ENCODE measurements around the gene CPA5.

Gene CPA5

DNA sequence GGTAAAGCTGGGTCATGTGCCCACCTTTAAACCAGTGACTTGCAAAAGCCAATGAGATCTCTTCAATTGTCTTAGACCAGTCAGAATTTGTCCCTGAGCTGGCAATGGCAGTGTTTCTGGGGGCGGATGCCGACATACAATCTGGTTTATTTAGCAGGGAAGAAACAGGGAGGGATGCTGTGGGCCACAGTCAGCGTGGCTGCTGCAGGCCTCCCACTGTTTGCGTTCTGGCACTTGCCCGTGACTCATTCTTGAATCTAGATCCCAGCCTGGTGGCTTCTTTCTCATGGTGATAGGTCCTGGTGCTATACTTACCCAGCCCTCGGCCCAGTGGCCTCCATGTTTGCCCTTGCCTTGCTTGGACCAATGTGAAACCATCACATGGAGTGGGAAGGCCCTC is 32.6 kb downstream of the CPA5 start:
- Mint-ChIP-seq H3K9me3 (peaks cover 13 to 26% of the 10 kb centered on the region in 2 donors), H3K27me3 (no peaks in the 10 kb centered on the region), H3K27ac (no peak overlapping the region), H3K4me1 (peaks cover 6% of the 10 kb centered on the region), H3K4me3 (no peak overlapping the region)
- ATAC-seq = no peak
- no peak for DNase-seq

- H3K27me3 Mint-ChIP-seq = no peaks in the 10 kb centered on the region
- H3K4me3 Mint-ChIP-seq = no peak overlapping the region
- ATAC-seq = no peak
- H3K4me1 Mint-ChIP-seq = peaks cover 6% of the 10 kb centered on the region
- peaks cover 13 to 26% of the 10 kb centered on the region in 2 donors for H3K9me3 Mint-ChIP-seq
- DNase-seq = no peak
- no peak overlapping the region for H3K27ac Mint-ChIP-seq
These were observed 34.4 kb downstream of the CPA5 start for GRCh38 chr7:130379019-130379418.

- ATAC-seq = no peak
- Mint-ChIP-seq H3K27me3 (no peaks in the 10 kb centered on the region), H3K4me3 (no peak overlapping the region), H3K4me1 (peaks cover under 1% of the 10 kb centered on the region), H3K9me3 (peaks cover 13 to 26% of the 10 kb centered on the region in 2 donors), H3K27ac (no peak overlapping the region)
- DNase-seq = no peak
These were observed 34.9 kb downstream of the CPA5 start for GRCh38 chr7:130379532-130379920.

- Mint-ChIP-seq H3K9me3 (peaks cover 13 to 26% of the 10 kb centered on the region in 2 donors), H3K4me1 (no peaks in the 10 kb centered on the region), H3K27ac (peak within 1 kb of the TSS in 1 of 2 donors; percentile 74), H3K4me3 (no peak within 1 kb of the TSS), H3K27me3 (no peaks in the 10 kb centered on the region)
- ATAC-seq (peak; percentile 33), DNase-seq (no peak)
These were observed 35.6 kb downstream of the CPA5 start, which contains the start of gene CPA1 for GRCh38 chr7:130379921-130380860. CPA1 (plus strand) TSS chr7:130380494; CDS start chr7:130380521, 27 bp downstream.

DNA sequence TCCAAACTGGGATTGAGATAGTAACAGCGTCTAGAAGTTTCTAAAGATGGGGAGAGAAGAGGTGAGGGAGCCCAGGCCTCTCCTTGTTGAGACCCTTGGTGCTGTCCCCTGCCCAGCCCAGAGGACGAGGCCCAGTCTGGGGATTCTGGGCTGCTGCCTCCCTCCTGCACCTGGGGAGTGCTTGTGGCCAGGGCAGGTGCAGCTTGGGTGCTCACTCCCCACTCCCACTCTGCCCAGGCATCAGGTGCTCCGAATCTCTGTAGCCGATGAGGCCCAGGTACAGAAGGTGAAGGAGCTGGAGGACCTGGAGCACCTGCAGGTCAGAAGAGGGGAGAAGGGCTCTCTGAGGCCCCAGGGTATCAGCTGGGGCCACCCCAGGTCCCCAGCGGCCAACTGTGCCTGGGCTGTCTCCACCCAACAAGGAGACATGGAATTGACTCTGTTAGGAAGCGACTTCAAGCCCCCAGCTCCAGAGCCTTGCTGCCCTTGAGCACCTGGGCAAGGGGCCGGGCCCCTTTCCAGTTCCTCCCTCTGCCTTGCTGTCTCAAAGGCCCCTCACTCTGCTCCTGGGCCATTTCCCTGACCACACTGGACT is 36.3 kb downstream of the CPA5 start:
- ATAC-seq = no peak
- H3K9me3 Mint-ChIP-seq = peaks cover 8 to 22% of the 10 kb centered on the region in 2 donors
- DNase-seq = no peak
- no peaks in the 10 kb centered on the region for H3K27me3 Mint-ChIP-seq
- no peak overlapping the region for H3K4me3 Mint-ChIP-seq
- H3K4me1 Mint-ChIP-seq = no peaks in the 10 kb centered on the region
- H3K27ac Mint-ChIP-seq = peak overlapping the region in 1 of 2 donors; percentile 74

DNA sequence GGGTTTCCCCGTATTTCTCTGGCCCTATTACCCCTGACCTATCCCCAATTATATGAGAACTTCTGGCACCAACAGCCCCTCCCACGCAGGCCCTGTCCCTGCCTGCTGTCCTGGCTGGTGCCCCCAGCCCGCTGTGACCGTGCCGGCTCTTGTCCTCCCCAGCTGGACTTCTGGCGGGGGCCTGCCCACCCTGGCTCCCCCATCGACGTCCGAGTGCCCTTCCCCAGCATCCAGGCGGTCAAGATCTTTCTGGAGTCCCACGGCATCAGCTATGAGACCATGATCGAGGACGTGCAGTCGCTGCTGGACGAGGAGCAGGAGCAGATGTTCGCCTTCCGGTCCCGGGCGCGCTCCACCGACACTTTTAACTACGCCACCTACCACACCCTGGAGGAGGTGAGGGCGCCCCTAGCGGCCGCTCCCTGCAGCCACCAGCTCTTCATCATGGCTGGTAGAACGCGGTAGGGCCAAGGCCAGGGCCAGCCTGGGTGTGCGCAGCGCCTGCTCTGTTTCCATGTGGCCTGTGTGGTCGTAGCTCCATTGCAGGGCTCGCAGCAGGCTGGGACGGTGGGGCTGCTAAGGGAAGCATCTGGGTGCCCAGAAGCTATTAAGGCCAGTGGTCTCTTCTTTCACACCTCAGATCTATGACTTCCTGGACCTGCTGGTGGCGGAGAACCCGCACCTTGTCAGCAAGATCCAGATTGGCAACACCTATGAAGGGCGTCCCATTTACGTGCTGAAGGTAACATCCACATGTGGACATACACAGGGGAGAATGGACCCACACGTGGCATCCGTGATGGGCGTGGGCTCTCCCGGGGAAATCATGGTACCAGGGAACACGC is 37.1 kb downstream of the CPA5 start:
- DNase-seq (no peak), ATAC-seq (no peak)
- no peaks in the 10 kb centered on the region for H3K27me3 Mint-ChIP-seq
- H3K27ac Mint-ChIP-seq = peak overlapping the region in 1 of 2 donors; percentile 74
- H3K9me3 Mint-ChIP-seq = peaks cover 1 to 15% of the 10 kb centered on the region in 2 donors
- peaks cover 3% of the 10 kb centered on the region for H3K4me1 Mint-ChIP-seq
- no peak overlapping the region for H3K4me3 Mint-ChIP-seq

GRCh38 chr7:130383187-130383980 is 38.8 kb downstream of the CPA5 start:
- DNase-seq (no peak), ATAC-seq (no peak)
- H3K27ac Mint-ChIP-seq = no peak overlapping the region
- H3K4me1 Mint-ChIP-seq = peaks cover 8% of the 10 kb centered on the region
- H3K27me3 Mint-ChIP-seq = no peaks in the 10 kb centered on the region
- H3K4me3 Mint-ChIP-seq = no peak overlapping the region
- no peaks in the 10 kb centered on the region for H3K9me3 Mint-ChIP-seq

- H3K27ac Mint-ChIP-seq = no peak overlapping the region
- no peaks in the 10 kb centered on the region for H3K27me3 Mint-ChIP-seq
- H3K4me1 Mint-ChIP-seq = peaks cover 8% of the 10 kb centered on the region
- H3K9me3 Mint-ChIP-seq = peaks cover 0 to 7% of the 10 kb centered on the region in 2 donors
- ATAC-seq = no peak
- no peak overlapping the region for H3K4me3 Mint-ChIP-seq
- DNase-seq = no peak
These were observed 39.8 kb downstream of the CPA5 start for GRCh38 chr7:130384371-130384801.

DNA sequence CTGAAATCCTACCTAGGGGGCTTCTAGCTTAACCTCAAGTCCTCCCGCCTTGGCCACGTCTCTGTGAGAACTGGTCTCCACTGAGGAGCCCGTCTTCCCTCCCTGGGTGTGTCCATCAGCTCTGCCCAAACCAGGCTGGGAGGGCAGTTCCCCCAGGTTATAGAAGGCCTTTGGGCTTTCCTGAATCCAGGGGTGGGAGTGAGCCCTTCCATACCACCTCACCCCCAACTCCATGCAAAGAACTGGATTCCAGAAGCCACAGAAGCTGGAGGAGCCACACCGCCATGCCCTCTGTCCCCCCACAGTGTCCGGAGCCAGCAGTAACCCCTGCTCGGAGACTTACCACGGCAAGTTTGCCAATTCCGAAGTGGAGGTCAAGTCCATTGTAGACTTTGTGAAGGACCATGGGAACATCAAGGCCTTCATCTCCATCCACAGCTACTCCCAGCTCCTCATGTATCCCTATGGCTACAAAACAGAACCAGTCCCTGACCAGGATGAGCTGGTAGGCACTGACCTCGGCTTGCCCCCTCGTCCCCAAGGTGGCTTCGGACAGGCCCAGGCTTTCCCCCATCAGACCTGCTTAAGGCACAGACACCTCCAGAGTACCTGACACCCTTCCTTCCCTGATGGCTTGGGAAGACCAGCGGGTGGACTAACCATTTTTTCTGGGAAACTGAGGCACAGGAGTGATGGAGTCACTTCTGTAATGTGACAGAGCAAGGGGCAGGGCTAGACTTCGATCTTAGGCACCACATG is 40.4 kb downstream of the CPA5 start:
- DNase-seq = no peak
- peaks cover 8% of the 10 kb centered on the region for H3K4me1 Mint-ChIP-seq
- H3K4me3 Mint-ChIP-seq = no peak overlapping the region
- no peak for ATAC-seq
- peak overlapping the region in 1 of 2 donors; percentile 78 for H3K27ac Mint-ChIP-seq
- no peaks in the 10 kb centered on the region for H3K27me3 Mint-ChIP-seq
- H3K9me3 Mint-ChIP-seq = peaks cover 0 to 7% of the 10 kb centered on the region in 2 donors

DNA sequence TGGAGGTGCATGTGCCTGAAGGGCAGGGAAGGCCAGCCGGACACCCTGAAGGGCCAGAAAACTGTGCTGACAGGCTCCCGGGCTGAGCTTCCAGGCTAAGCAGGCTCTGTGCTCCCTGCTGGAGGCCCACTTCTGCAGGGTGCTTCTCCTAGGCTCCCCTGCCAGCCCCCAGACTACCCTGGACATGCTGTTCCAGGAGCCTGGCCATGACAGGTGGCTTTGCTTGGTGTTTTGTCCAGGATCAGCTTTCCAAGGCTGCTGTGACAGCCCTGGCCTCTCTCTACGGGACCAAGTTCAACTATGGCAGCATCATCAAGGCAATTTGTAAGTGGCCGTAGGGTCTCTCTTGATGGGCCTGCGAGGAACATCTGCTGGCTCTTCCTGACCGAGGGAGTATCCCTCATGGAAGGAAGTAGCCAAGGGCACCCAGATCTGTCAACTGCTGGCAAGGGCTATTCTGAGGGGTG is 41.0 kb downstream of the CPA5 start:
- ATAC-seq (no peak), DNase-seq (no peak)
- no peak overlapping the region for H3K4me3 Mint-ChIP-seq
- H3K9me3 Mint-ChIP-seq = peaks cover 0 to 7% of the 10 kb centered on the region in 2 donors
- H3K27me3 Mint-ChIP-seq = no peaks in the 10 kb centered on the region
- no peak overlapping the region for H3K27ac Mint-ChIP-seq
- H3K4me1 Mint-ChIP-seq = peaks cover 8% of the 10 kb centered on the region

DNA sequence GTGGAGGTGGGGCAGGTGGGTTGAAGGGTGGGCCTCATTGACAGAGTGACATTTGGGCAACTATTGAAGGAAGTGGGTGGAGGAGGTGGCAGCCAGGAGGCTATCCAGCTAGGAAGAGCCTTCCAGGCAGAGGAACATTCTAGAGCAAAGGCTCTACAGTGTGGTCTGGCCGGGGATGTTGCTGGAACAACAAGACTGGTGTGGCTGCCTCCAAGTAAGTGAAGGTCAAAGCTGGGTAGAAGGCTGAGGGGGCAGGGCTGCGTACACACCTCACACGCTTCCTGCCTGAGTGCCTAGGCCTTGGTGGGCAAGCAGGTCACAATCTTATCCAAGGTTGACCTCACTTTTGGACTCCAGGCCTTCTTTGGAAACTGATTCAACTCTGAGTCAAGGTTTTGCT is 42.3 kb downstream of the CPA5 start:
- Mint-ChIP-seq H3K4me1 (peaks cover 8% of the 10 kb centered on the region), H3K27me3 (no peaks in the 10 kb centered on the region), H3K4me3 (no peak overlapping the region), H3K9me3 (peaks cover 0 to 7% of the 10 kb centered on the region in 2 donors), H3K27ac (no peak overlapping the region)
- ATAC-seq (no peak), DNase-seq (no peak)

GRCh38 chr7:130387306-130387627 is 42.7 kb downstream of the CPA5 start:
- Mint-ChIP-seq H3K4me1 (peaks cover 10% of the 10 kb centered on the region), H3K4me3 (no peak overlapping the region), H3K27me3 (no peaks in the 10 kb centered on the region), H3K27ac (no peak overlapping the region), H3K9me3 (peaks cover 0 to 7% of the 10 kb centered on the region in 2 donors)
- ATAC-seq (no peak), DNase-seq (no peak)

- H3K9me3 Mint-ChIP-seq = peaks cover 0 to 7% of the 10 kb centered on the region in 2 donors
- no peak overlapping the region for H3K4me3 Mint-ChIP-seq
- H3K27me3 Mint-ChIP-seq = no peaks in the 10 kb centered on the region
- peaks cover 15% of the 10 kb centered on the region for H3K4me1 Mint-ChIP-seq
- ATAC-seq = no peak
- no peak for DNase-seq
- H3K27ac Mint-ChIP-seq = no peak overlapping the region
These were observed 43.2 kb downstream of the CPA5 start for GRCh38 chr7:130387628-130388403.
